ENCODE measurements around the gene STXBP1.

GRCh38 chr9:127705577-127706379 is 93.7 kb downstream of the STXBP1 start:
- TF ChIP-seq CTCF (conservative IDR thresholded peaks at IDR 0.05 in 1 of 2, IDR thresholded peaks at IDR 0.05 in 1 of 2; ENCODE audit: low read depth in 1 of 2, low read length in 2 of 2) (no peak), EZH2 (IDR thresholded peaks at IDR 0.05; ENCODE audit: low read length, missing control alignments) (no peak)

Data from fibroblast of lung (primary cell).